SU-DHL-6 (cell line): Measurements from ENCODE around the gene ARHGEF16.

Source experiments
- H2AFZ ChIP-seq: fragments of 200-600 bp; sonication (generic); 2 replicates; pipeline ENCODE4 v1.6.1; 2014; ENCODE audit warnings: low read depth, mild to moderate bottlenecking, moderate library complexity, mixed read lengths, antibody characterized with exemption, low read length; ENCODE audit not compliant: severe bottlenecking
- H3F3A ChIP-seq: fragments of 200-600 bp; shearing (Covaris generic); 2 replicates; pipeline ENCODE4 v1.6.0; 2016; ENCODE audit warnings: antibody characterized with exemption, mild to moderate bottlenecking; ENCODE audit not compliant: insufficient read depth
- H3K27ac ChIP-seq: fragments of 200-600 bp; sonication (generic); 2 replicates; pipeline ENCODE4 v1.5.1; 2016; ENCODE audit warnings: low read depth, mild to moderate bottlenecking, low read length, moderate library complexity, mixed read lengths
- H3K27me3 ChIP-seq: fragments of 200-600 bp; sonication (generic), shearing (Covaris generic); 2 replicates; pipeline ENCODE4 v1.6.0; 2014; ENCODE audit warnings: mild to moderate bottlenecking, low read length
- H3K36me3 ChIP-seq: fragments of 200-600 bp; sonication (generic); 2 replicates; pipeline ENCODE4 v1.6.1; 2014; ENCODE audit warnings: mild to moderate bottlenecking, low read length, mixed read lengths
- H3K4me2 ChIP-seq: fragments of 300-600, 200-600 bp; shearing (Covaris generic), sonication (generic); 2 replicates; pipeline ENCODE4 v1.6.0; 2014; ENCODE audit warnings: low read length, low read depth, mild to moderate bottlenecking; ENCODE audit not compliant: poor library complexity, severe bottlenecking
- H3K4me3 ChIP-seq: fragments of 200-600 bp; sonication (generic); 2 replicates; pipeline ENCODE4 v1.5.1; 2014; ENCODE audit warnings: antibody characterized with exemption, low read length, mild to moderate bottlenecking, mixed read lengths; ENCODE audit not compliant: insufficient read depth, poor library complexity, severe bottlenecking
- H3K79me2 ChIP-seq: fragments of 200-600 bp; sonication (generic); 2 replicates; pipeline ENCODE4 v1.6.1; 2014; ENCODE audit warnings: mild to moderate bottlenecking, low read length, moderate library complexity; ENCODE audit not compliant: insufficient read depth
- H3K9ac ChIP-seq: fragments of 200-600 bp; sonication (generic); 2 replicates; pipeline ENCODE4 v1.7.0; 2014; ENCODE audit warnings: mild to moderate bottlenecking, low read length
- H3K9me2 ChIP-seq: fragments of 200-600 bp; sonication (generic); replicated peaks from 2 replicates; pipeline ENCODE4 v1.6.1; 2014; ENCODE audit warnings: low read length; ENCODE audit not compliant: insufficient read depth
- H3K9me3 ChIP-seq: fragments of 200-600 bp; sonication (generic); 2 replicates; pipeline ENCODE4 v1.6.1; 2014; ENCODE audit warnings: low read length, mixed read lengths; ENCODE audit not compliant: insufficient read depth
- H4K20me1 ChIP-seq: fragments of 200-600 bp; sonication (generic); 2 replicates; pipeline ENCODE4 v1.6.1; 2014; ENCODE audit warnings: low read depth, mild to moderate bottlenecking, antibody characterized with exemption, low read length, moderate library complexity, mixed read lengths
- CTCF ChIP-seq: fragments of 200-600 bp; sonication (generic); IDR thresholded peaks from one replicate; pipeline ENCODE4 v1.5.1; 2017; ENCODE audit warnings: antibody characterized with exemption, mild to moderate bottlenecking, low read length, moderate library complexity; ENCODE audit not compliant: insufficient read depth, poor library complexity, severe bottlenecking
- EZH2phosphoT487 ChIP-seq: fragments of 200-600 bp; sonication (generic), shearing (Covaris generic); conservative IDR thresholded peaks from 2 replicates; pipeline ENCODE4 v1.6.1; 2018; ENCODE audit warnings: mild to moderate bottlenecking, antibody characterized with exemption, low read length, moderate library complexity, mixed read lengths

ARHGEF16 gene

GRCh38 chr1:3477241-3477995, 23.0 kb downstream of the ARHGEF16 start:
- H3K4me2 ChIP-seq: no peak overlapping the region
- no peaks in the 10 kb centered on the region for H4K20me1 ChIP-seq
- no peak for TF ChIP-seq EZH2phosphoT487
- no peak for TF ChIP-seq CTCF
- H3K9ac ChIP-seq: no peak overlapping the region
- no peak overlapping the region for H3K4me3 ChIP-seq
- no peaks in the 10 kb centered on the region for H3K27me3 ChIP-seq
- H3K9me2 ChIP-seq: no peaks in the 10 kb centered on the region
- H3K36me3 ChIP-seq: no peaks in the 10 kb centered on the region
- no peaks in the 10 kb centered on the region for H3K9me3 ChIP-seq
- no peaks in the 10 kb centered on the region for H3K79me2 ChIP-seq
- H3K27ac ChIP-seq: no peak overlapping the region
- no peaks in the 10 kb centered on the region for H3F3A ChIP-seq
- no peak overlapping the region for H2AFZ ChIP-seq

GRCh38 chr1:3478187-3478586, 23.7 kb downstream of the ARHGEF16 start:
- Histone ChIP-seq H4K20me1 (no peaks in the 10 kb centered on the region), H3K9me3 (no peaks in the 10 kb centered on the region), H3K4me3 (no peak overlapping the region), H3K36me3 (no peaks in the 10 kb centered on the region), H3K9me2 (no peaks in the 10 kb centered on the region), H3K9ac (no peak overlapping the region), H3K79me2 (no peaks in the 10 kb centered on the region), H2AFZ (no peak overlapping the region), H3K4me2 (no peak overlapping the region), H3K27me3 (no peaks in the 10 kb centered on the region), H3F3A (no peaks in the 10 kb centered on the region), H3K27ac (no peak overlapping the region)
- TF ChIP-seq EZH2phosphoT487 (no peak), CTCF (no peak)

GRCh38 chr1:3479511-3480368, 25.3 kb downstream of the ARHGEF16 start:
- H3K9ac ChIP-seq: no peak overlapping the region
- no peaks in the 10 kb centered on the region for H4K20me1 ChIP-seq
- H3K79me2 ChIP-seq: no peaks in the 10 kb centered on the region
- no peak overlapping the region for H3K27ac ChIP-seq
- H3K9me3 ChIP-seq: no peaks in the 10 kb centered on the region
- H3K9me2 ChIP-seq: no peaks in the 10 kb centered on the region
- no peak overlapping the region for H3K4me3 ChIP-seq
- no peaks in the 10 kb centered on the region for H3F3A ChIP-seq
- no peaks in the 10 kb centered on the region for H3K27me3 ChIP-seq
- H3K36me3 ChIP-seq: no peaks in the 10 kb centered on the region
- TF ChIP-seq CTCF: no peak
- TF ChIP-seq EZH2phosphoT487: no peak
- no peak overlapping the region for H3K4me2 ChIP-seq
- H2AFZ ChIP-seq: no peak overlapping the region
